SK-N-SH (cell line): ENCODE data around the gene ATE1. TPM values are rescaled to one million over a fixed set of nuclear protein-coding genes. Genes with fewer than 3 reads are reported as not detected.

Source experiments
- CTCF ChIA-PET: fragments of 300-600, 350-600 bp; formaldehyde crosslinking; extraction: SDS; loops from one replicate; lab custom pipeline; 2021; lab: Yijun Ruan, JAX
- POLR2A ChIA-PET: fragments of 350-600 bp; sonication (Branson Sonifier 250); formaldehyde crosslinking; extraction: SDS; loops from one replicate; lab custom pipeline; 2020; ENCODE audit warnings: antibody characterized with exemption, inconsistent platforms; lab: Yijun Ruan, JAX
- DNase-seq: peaks from one replicate; pipeline ENCODE4 v3.0.0; 2012
- H2AFZ ChIP-seq: fragments of 200-600 bp; sonication (generic); 2 replicates; pipeline ENCODE4 v1.8.1; 2016; ENCODE audit warnings: antibody characterized with exemption, mild to moderate bottlenecking, low read depth
- H3F3A ChIP-seq: fragments of 200-600 bp; sonication (generic); replicated peaks from 2 replicates; pipeline ENCODE3; 2016; ENCODE audit warnings: antibody characterized with exemption, mild to moderate bottlenecking; ENCODE audit not compliant: insufficient read depth
- H3K27ac ChIP-seq, 2 experiments: fragments of 200-500 bp in 1 of 2; fragments of 200-600 bp in 1 of 2; sonication (Bioruptor generic) in 1 of 2; sonication (generic), shearing (Covaris generic) in 1 of 2; 2 replicates each; pipeline versions ENCODE4 v1.5.1 to v1.6.1; 2014 to 2016; ENCODE audit warnings: low read depth in 2 of 2, inconsistent platforms in 1 of 2, low read length in 1 of 2, mild to moderate bottlenecking in 1 of 2, mixed read lengths in 1 of 2
- H3K27me3 ChIP-seq: fragments of 200-600 bp; sonication (generic), shearing (Covaris generic); 2 replicates; pipeline ENCODE4 v1.6.1; 2016; ENCODE audit warnings: mixed run types; ENCODE audit not compliant: insufficient read depth
- H3K36me3 ChIP-seq, 2 experiments: fragments of 200-500 bp in 1 of 2; fragments of 200-600 bp in 1 of 2; sonication (Bioruptor generic) in 1 of 2; sonication (generic) in 1 of 2; replicated peaks in 1 of 2; 2 replicates each; pipeline versions ENCODE3 to v1.5.1; 2014 to 2016; ENCODE audit warnings: low read length in 1 of 2, mild to moderate bottlenecking in 1 of 2; ENCODE audit not compliant: insufficient read depth in 2 of 2, control insufficient read depth in 1 of 2
- H3K4me1 ChIP-seq, 2 experiments: fragments of 200-500 bp in 1 of 2; fragments of 200-600 bp in 1 of 2; sonication (Bioruptor generic) in 1 of 2; sonication (generic), shearing (Covaris generic) in 1 of 2; 2 replicates each; pipeline versions ENCODE4 v1.5.1 to v1.6.1; 2014 to 2016; ENCODE audit warnings: low read depth in 1 of 2, low read length in 1 of 2, mixed run types in 1 of 2; ENCODE audit not compliant: insufficient read depth in 2 of 2, control insufficient read depth in 1 of 2
- H3K4me2 ChIP-seq: fragments of 200-600 bp; sonication (generic), shearing (Covaris generic); 2 replicates; pipeline ENCODE4 v1.6.1; 2017; ENCODE audit warnings: mixed run types
- H3K4me3 ChIP-seq, 2 experiments: fragments of 200-500 bp in 1 of 2; fragments of 200-600 bp in 1 of 2; sonication (Bioruptor generic) in 1 of 2; sonication (generic), shearing (Covaris generic) in 1 of 2; 2 replicates each; pipeline versions ENCODE4 v1.5.1 to v1.8.1; 2014 to 2016; ENCODE audit warnings: low read depth in 2 of 2, inconsistent platforms in 1 of 2, low read length in 1 of 2, mild to moderate bottlenecking in 1 of 2, mixed read lengths in 1 of 2, moderate library complexity in 1 of 2
- H3K79me2 ChIP-seq: fragments of 200-600 bp; sonication (generic); 2 replicates; pipeline ENCODE4 v1.8.1; 2017; ENCODE audit warnings: mild to moderate bottlenecking; ENCODE audit not compliant: insufficient read depth
- H3K9ac ChIP-seq: fragments of 200-600 bp; sonication (generic); 2 replicates; pipeline ENCODE4 v1.6.1; 2017; ENCODE audit warnings: mixed run types
- H3K9me2 ChIP-seq: fragments of 200-600 bp; sonication (generic); 2 replicates; pipeline ENCODE4 v1.6.1; 2017; ENCODE audit warnings: mixed run types
- H3K9me3 ChIP-seq: fragments of 200-600 bp; sonication (generic); 2 replicates; pipeline ENCODE4 v1.6.1; 2017; ENCODE audit warnings: mixed run types, mild to moderate bottlenecking, moderate library complexity
- H4K20me1 ChIP-seq: fragments of 200-600 bp; sonication (generic); 2 replicates; pipeline ENCODE4 v1.6.1; 2017; ENCODE audit warnings: mild to moderate bottlenecking, mixed run types; ENCODE audit not compliant: insufficient read depth
- CHD2 ChIP-seq: fragments of 150-350 bp; IDR thresholded peaks from 2 replicates; pipeline ENCODE4 v1.6.1; 2018; ENCODE audit warnings: low read length; ENCODE audit not compliant: partially characterized antibody
- CTCF ChIP-seq: fragments of 200-600 bp; sonication (generic); IDR thresholded peaks from 2 replicates; pipeline ENCODE4 v1.6.1; 2017; ENCODE audit warnings: antibody characterized with exemption, mild to moderate bottlenecking, moderate library complexity
- ELF1 ChIP-seq: IDR thresholded peaks from 2 replicates; pipeline ENCODE4 v1.4.0; 2012
- EP300 ChIP-seq, 2 experiments: IDR thresholded peaks; 2 replicates each; pipeline versions ENCODE4 v1.4.0 to v1.6.1; 2012; ENCODE audit warnings: borderline replicate concordance in 1 of 2, low read depth in 1 of 2, low read length in 1 of 2
- GABPA ChIP-seq: IDR thresholded peaks from 2 replicates; pipeline ENCODE4 v1.4.0; 2012; ENCODE audit warnings: low read depth, mild to moderate bottlenecking
- JUND ChIP-seq: IDR thresholded peaks from 2 replicates; pipeline ENCODE4 v1.4.0; 2012
- MXI1 ChIP-seq: IDR thresholded peaks from 2 replicates; pipeline ENCODE4 v1.6.1; 2012; ENCODE audit warnings: mild to moderate bottlenecking, low read depth, low read length, improper control_type of control experiment
- PBX3 ChIP-seq: IDR thresholded peaks from 2 replicates; pipeline ENCODE4; 2012
- POLR2AphosphoS5 ChIP-seq: IDR thresholded peaks from 2 replicates; pipeline ENCODE4 v1.6.1; 2012; ENCODE audit warnings: low read depth, low read length
- SMC3 ChIP-seq: IDR thresholded peaks from 2 replicates; pipeline ENCODE4 v1.6.1; 2012; ENCODE audit warnings: low read depth, low read length, improper control_type of control experiment
- TAF1 ChIP-seq: IDR thresholded peaks from 2 replicates; pipeline ENCODE4 v1.6.1; 2012; ENCODE audit warnings: low read depth, mild to moderate bottlenecking, low read length, moderate library complexity, borderline replicate concordance
- TCF12 ChIP-seq: IDR thresholded peaks from 2 replicates; pipeline ENCODE4 v1.4.0; 2012
- TEAD4 ChIP-seq: IDR thresholded peaks from 2 replicates; pipeline ENCODE4 v1.4.0; 2012; ENCODE audit warnings: mild to moderate bottlenecking, borderline replicate concordance; ENCODE audit not compliant: insufficient read depth
- USF1 ChIP-seq: IDR thresholded peaks from 2 replicates; pipeline ENCODE4 v1.4.0; 2012; ENCODE audit warnings: low read depth, borderline replicate concordance
- USF2 ChIP-seq: fragments of 150-350 bp; IDR thresholded peaks from 2 replicates; pipeline ENCODE4 v1.6.1; 2017; ENCODE audit warnings: antibody characterized with exemption, low read length, low read depth, borderline replicate concordance
- ZBTB33 ChIP-seq: IDR thresholded peaks from 2 replicates; pipeline ENCODE4 v1.4.0; 2012; ENCODE audit warnings: low read depth, borderline replicate concordance
- WGBS: methylation state at CpG from one replicate; pipeline ENCODE4 v1.1.6; 2017; ENCODE audit warnings: low lambda C conversion rate; 5-methylcytosine and 5-hydroxymethylcytosine counted together
- polyA plus RNA-seq, 3 experiments: library from polyadenylated mRNA; depleted of rRNA; stranded (reverse); fragments of >200 nt; gene quantifications; 2 replicates each; pipeline ENCODE4 v1.2.3, GENCODE V29; 2012

Gene ATE1
- polyA plus RNA-seq, 1 of the 3 experiments (the other 2 are of a cell fraction), result 6.3 TPM

GRCh38 chr10:121910673-121911420 lies 17.0 kb downstream of the ATE1 start:
- Histone ChIP-seq H3K4me3 (no peak overlapping the region), H3K36me3 (peaks cover 9 to 21% of the 10 kb centered on the region in 2 experiments), H3F3A (no peaks in the 10 kb centered on the region), H3K79me2 (peaks cover 4% of the 10 kb centered on the region), H2AFZ (no peak overlapping the region), H3K4me2 (no peak overlapping the region), H3K4me1 (no peaks in the 10 kb centered on the region), H4K20me1 (no peaks in the 10 kb centered on the region), H3K9me3 (no peaks in the 10 kb centered on the region), H3K27ac (peak overlapping the region in 1 of 2 experiments; percentile 14; a peak in 2 of 4 replicates), H3K9me2 (0 out of 2 replicates have a peak, but pooled peaks cover 3% of the 10 kb centered on the region), H3K9ac (no peak overlapping the region), H3K27me3 (no peaks in the 10 kb centered on the region)
- POLR2A ChIA-PET, result interaction anchor here (1.2 kb wide), 1 partner anchor 16 kb away, joined by 3 read pairs; no protein-coding TSS in a partner anchor
- DNase-seq, result no peak
- WGBS, result 62% methylated on average over 5 of the region's 5 CpGs
- TF ChIP-seq MXI1 (no peak), TEAD4 (no peak), USF1 (no peak), TAF1 (no peak), PBX3 (no peak), POLR2AphosphoS5 (no peak), USF2 (no peak), CTCF (no peak), EP300 (IDR thresholded peaks at IDR 0.05; ENCODE audit: borderline replicate concordance in 1 of 2, low read depth in 1 of 2, low read length in 1 of 2) (no peak), TCF12 (no peak), GABPA (no peak), JUND (no peak), ELF1 (no peak), SMC3 (no peak), ZBTB33 (no peak), CHD2 (no peak)
- CTCF ChIA-PET, result interaction anchor here (1.0 to 3.0 kb wide), 2 partner anchors 10 to 11 kb away, joined by 4 to 20 read pairs; no protein-coding TSS in a partner anchor
